ENCODE measurements around the gene SLC35C1. TPM values are rescaled to one million over a fixed set of nuclear protein-coding genes. Genes with fewer than 3 reads are reported as not detected.

SLC35C1 gene
- total RNA-seq, 2 donors from 2014 or later, result 11.4 to 16.0 TPM

DNA sequence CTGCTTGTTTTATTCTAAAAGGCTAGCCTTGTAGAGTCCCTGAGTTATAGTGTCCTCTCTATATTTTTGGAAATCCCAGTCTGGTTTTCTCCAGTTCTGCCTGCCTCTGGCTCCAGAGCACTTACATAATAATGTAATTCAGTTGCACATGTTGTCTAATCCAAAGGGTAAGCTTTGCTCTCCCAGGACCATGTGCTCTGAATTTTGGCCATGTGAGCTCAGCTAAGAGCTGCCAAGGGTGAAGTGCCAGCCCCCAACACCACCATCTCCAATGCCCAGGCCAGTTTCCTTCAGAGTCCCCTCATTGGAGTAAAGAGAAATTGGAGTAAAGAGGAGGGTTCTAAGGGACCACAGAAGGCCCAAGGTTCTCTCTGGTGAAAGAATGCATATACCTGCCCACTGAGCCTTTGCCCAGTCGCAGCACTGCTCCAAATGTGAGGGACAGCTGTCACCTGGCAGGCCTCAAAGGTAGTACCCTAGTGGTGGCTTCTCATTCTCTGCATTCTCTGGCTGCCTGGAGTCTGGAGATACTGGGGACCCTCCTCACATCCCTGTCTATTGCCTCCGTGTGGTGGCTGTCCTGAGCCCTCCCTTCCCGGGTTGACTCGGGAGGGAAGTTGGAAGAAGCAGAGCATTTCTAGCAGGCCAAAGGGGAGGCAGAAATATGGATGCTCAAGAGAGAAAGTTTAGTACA, 47.2 kb downstream of the SLC35C1 start:
- H3K27ac ChIP-seq (ENCODE audit: low read depth, low read length), result no peak overlapping the region
- no peak overlapping the region for H3K4me3 Mint-ChIP-seq

DNA sequence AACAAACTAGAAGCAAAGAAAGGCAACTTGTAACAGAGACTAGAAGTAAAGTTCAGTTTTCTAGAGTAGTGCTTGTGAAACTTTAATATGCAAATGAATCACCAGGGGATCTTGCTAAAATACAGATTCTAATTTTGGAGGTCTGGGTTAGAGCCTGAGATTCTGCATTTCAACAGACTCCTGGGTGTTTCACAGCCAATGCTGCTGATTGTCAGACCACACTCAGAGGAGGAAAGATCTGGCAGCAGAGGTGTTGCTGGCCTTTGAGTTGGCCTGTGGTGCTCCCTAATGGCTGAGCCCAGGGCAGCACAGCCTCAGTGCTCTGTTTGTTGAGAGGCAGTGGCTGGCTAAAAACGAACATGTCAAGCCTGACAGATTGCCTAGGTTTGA, 47.8 kb downstream of the SLC35C1 start:
- peaks cover 9% of the 10 kb centered on the region for H3K27me3 Mint-ChIP-seq (ENCODE audit: insufficient read depth)
- H3K9me3 Mint-ChIP-seq, result no peaks in the 10 kb centered on the region

More for the DNA sequence above, 47.2 kb downstream of the SLC35C1 start:
- H3K4me3 ChIP-seq (ENCODE audit: low read length), result no peak overlapping the region
- peak; percentile 81 for DNase-seq
- H3K9me3 ChIP-seq (ENCODE audit: control insufficient read depth, low read length), result no peaks in the 10 kb centered on the region
- H3K4me1 ChIP-seq (ENCODE audit: control insufficient read depth, insufficient read depth, low read length), result peaks cover 9% of the 10 kb centered on the region
- H3K27ac Mint-ChIP-seq, result peak overlapping the region; percentile 35
- H3K27me3 Mint-ChIP-seq (ENCODE audit: insufficient read depth), result peaks cover 9% of the 10 kb centered on the region
- H3K9me3 Mint-ChIP-seq, result no peaks in the 10 kb centered on the region
- TF ChIP-seq, protein P1, sequence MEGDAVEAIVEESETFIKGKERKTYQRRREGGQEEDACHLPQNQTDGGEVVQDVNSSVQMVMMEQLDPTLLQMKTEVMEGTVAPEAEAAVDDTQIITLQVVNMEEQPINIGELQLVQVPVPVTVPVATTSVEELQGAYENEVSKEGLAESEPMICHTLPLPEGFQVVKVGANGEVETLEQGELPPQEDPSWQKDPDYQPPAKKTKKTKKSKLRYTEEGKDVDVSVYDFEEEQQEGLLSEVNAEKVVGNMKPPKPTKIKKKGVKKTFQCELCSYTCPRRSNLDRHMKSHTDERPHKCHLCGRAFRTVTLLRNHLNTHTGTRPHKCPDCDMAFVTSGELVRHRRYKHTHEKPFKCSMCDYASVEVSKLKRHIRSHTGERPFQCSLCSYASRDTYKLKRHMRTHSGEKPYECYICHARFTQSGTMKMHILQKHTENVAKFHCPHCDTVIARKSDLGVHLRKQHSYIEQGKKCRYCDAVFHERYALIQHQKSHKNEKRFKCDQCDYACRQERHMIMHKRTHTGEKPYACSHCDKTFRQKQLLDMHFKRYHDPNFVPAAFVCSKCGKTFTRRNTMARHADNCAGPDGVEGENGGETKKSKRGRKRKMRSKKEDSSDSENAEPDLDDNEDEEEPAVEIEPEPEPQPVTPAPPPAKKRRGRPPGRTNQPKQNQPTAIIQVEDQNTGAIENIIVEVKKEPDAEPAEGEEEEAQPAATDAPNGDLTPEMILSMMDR (conservative IDR thresholded peaks at IDR 0.05), result peak; percentile 50
- H3K36me3 Mint-ChIP-seq (ENCODE audit: low read depth), result peaks cover 9% of the 10 kb centered on the region
- WGBS, 2 experiments (ENCODE audit: insufficient coverage in 1 of 2, insufficient read length in 1 of 2), result 50 to 56% methylated on average over 1 to 4 of the region's 4 CpGs
- peaks cover 14% of the 10 kb centered on the region for H3K4me1 Mint-ChIP-seq
- H3K27me3 ChIP-seq (ENCODE audit: control insufficient read depth, insufficient read depth, low read length, poor library complexity, severe bottlenecking), result no peaks in the 10 kb centered on the region
- H3K36me3 ChIP-seq (ENCODE audit: control insufficient read depth, insufficient read depth, low read length), result peaks cover 10% of the 10 kb centered on the region
- no peak overlapping the region for H3K9ac ChIP-seq (ENCODE audit: extremely low read depth, low read length, poor library complexity, severe bottlenecking)

DNA sequence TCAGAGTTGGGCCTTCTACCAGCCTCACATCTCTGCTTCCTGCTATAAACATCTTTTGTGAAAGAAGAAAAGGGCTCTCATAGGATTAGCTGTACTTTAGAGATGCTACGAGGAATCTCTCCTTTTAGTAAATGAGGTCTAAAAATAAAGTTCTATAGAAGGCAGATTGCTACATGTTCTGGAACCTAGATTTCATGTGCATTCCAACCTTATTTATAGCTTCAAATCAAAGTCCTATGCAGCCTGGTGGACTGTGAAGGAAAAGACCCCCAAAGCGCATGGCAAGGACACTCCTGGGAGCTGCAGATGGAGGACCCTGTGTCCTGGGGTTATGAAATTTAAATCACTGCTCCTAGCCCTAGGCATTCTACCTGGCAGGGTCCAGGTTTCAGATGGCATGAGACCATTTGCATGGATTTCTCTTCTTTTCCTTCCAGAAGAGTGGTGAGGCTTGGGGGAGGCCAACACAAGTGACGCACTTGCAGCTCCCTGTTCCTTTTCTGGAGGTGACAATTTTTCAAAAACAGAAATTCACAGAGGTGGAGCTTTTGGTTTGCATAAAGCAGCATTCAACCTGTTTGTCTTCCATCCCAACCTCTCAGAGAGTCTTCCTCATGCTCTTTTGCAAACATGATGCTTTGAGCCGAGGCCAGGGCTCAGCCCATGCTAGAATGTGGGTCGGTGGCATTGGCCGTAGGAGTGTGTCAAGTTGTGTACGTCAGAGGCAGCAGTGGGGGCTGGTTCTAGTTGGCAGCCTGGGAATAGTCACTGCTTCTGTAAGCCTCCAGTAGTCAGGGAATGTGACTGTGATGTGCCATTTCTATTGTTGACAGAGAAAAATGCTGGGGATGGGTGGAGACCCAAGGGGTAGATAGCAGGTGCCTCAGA, 48.6 kb downstream of the SLC35C1 start:
- Histone ChIP-seq H3K9me3 (ENCODE audit: control insufficient read depth, low read length) (no peaks in the 10 kb centered on the region), H3K27me3 (ENCODE audit: control insufficient read depth, insufficient read depth, low read length, poor library complexity, severe bottlenecking) (no peaks in the 10 kb centered on the region), H3K27ac (ENCODE audit: low read depth, low read length) (no peak overlapping the region), H3K4me3 (ENCODE audit: low read length) (no peak overlapping the region), H3K9ac (ENCODE audit: extremely low read depth, low read length, poor library complexity, severe bottlenecking) (no peak overlapping the region), H3K36me3 (ENCODE audit: control insufficient read depth, insufficient read depth, low read length) (peaks cover 17% of the 10 kb centered on the region), H3K4me1 (ENCODE audit: control insufficient read depth, insufficient read depth, low read length) (peaks cover 2% of the 10 kb centered on the region)
- no peak for DNase-seq
- Mint-ChIP-seq H3K36me3 (ENCODE audit: low read depth) (peaks cover 14% of the 10 kb centered on the region), H3K9me3 (no peaks in the 10 kb centered on the region), H3K4me3 (no peak overlapping the region), H3K27ac (no peak overlapping the region), H3K4me1 (peaks cover 11% of the 10 kb centered on the region), H3K27me3 (ENCODE audit: insufficient read depth) (peaks cover 3% of the 10 kb centered on the region)
- 88 to 100% methylated on average over 3 to 7 of the region's 7 CpGs for WGBS, 2 experiments (ENCODE audit: insufficient coverage in 1 of 2, insufficient read length in 1 of 2)
- TF ChIP-seq, protein P1 (conservative IDR thresholded peaks at IDR 0.05), result no peak

More for the DNA sequence above, 47.8 kb downstream of the SLC35C1 start:
- H3K36me3 ChIP-seq (ENCODE audit: control insufficient read depth, insufficient read depth, low read length), result peaks cover 16% of the 10 kb centered on the region
- H3K27ac Mint-ChIP-seq, result peak overlapping the region; percentile 35
- TF ChIP-seq, protein P1 (conservative IDR thresholded peaks at IDR 0.05), result peak; percentile 26
- H3K9me3 ChIP-seq (ENCODE audit: control insufficient read depth, low read length), result no peaks in the 10 kb centered on the region
- peaks cover 12% of the 10 kb centered on the region for H3K36me3 Mint-ChIP-seq (ENCODE audit: low read depth)
- H3K4me3 Mint-ChIP-seq, result no peak overlapping the region
- peaks cover 14% of the 10 kb centered on the region for H3K4me1 Mint-ChIP-seq
- no peak overlapping the region for H3K4me3 ChIP-seq (ENCODE audit: low read length)
- H3K27ac ChIP-seq (ENCODE audit: low read depth, low read length), result no peak overlapping the region
- 50% methylated on average over 1 of the region's 1 CpG; no CpG with 5 or more reads in 1 of the 2 experiments for WGBS, 2 experiments (ENCODE audit: insufficient coverage in 1 of 2, insufficient read length in 1 of 2)
- peaks cover 9% of the 10 kb centered on the region for H3K4me1 ChIP-seq (ENCODE audit: control insufficient read depth, insufficient read depth, low read length)
- H3K27me3 ChIP-seq (ENCODE audit: control insufficient read depth, insufficient read depth, low read length, poor library complexity, severe bottlenecking), result no peaks in the 10 kb centered on the region
- H3K9ac ChIP-seq (ENCODE audit: extremely low read depth, low read length, poor library complexity, severe bottlenecking), result no peak overlapping the region
- DNase-seq, result peak; percentile 70

Data from endodermal cell (in vitro differentiated cells).